Measurements from ENCODE around the gene TTC6.

GRCh38 chr14:37643701-37644100 is 48.3 kb downstream of the TTC6 start:
- no peak for TF ChIP-seq POLR2AphosphoS5 (IDR thresholded peaks at IDR 0.05)
- TF ChIP-seq, protein P1, sequence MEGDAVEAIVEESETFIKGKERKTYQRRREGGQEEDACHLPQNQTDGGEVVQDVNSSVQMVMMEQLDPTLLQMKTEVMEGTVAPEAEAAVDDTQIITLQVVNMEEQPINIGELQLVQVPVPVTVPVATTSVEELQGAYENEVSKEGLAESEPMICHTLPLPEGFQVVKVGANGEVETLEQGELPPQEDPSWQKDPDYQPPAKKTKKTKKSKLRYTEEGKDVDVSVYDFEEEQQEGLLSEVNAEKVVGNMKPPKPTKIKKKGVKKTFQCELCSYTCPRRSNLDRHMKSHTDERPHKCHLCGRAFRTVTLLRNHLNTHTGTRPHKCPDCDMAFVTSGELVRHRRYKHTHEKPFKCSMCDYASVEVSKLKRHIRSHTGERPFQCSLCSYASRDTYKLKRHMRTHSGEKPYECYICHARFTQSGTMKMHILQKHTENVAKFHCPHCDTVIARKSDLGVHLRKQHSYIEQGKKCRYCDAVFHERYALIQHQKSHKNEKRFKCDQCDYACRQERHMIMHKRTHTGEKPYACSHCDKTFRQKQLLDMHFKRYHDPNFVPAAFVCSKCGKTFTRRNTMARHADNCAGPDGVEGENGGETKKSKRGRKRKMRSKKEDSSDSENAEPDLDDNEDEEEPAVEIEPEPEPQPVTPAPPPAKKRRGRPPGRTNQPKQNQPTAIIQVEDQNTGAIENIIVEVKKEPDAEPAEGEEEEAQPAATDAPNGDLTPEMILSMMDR (IDR thresholded peaks at IDR 0.05): no peak
- no peak for TF ChIP-seq POLR2A (IDR thresholded peaks at IDR 0.05)
